ENCODE results near the gene NPEPL1. TPM values are rescaled to one million over a fixed set of nuclear protein-coding genes. Genes with fewer than 3 reads are reported as not detected.
"Not testable (repeated sequence)": the region's sequence is repeated elsewhere in the genome, so short reads cannot be mapped to it uniquely, and the experiment has no call there.

The NPEPL1 gene
- polyA plus RNA-seq (2013, experiment 1 of 2): 27.4 TPM
- 25.0 TPM for polyA plus RNA-seq (2013, experiment 2 of 2)

GRCh38 chr20:58692579-58693225 lies at the start of gene NPEPL1:
Gene NPEPL1, plus strand, starts transcription at chr20:58692800. Its CDS starts 101 bp downstream, at chr20:58692901.
- Histone ChIP-seq H3K27me3 (ENCODE audit: control insufficient read depth in 1 of 2, insufficient read depth in 1 of 2, low read length in 2 of 2) (no peaks in the 10 kb centered on the region), H2BK5ac (ENCODE audit: low read depth, low read length, poor library complexity, severe bottlenecking) (no peak within 1 kb of the TSS), H2AK5ac (ENCODE audit: low read length, severe bottlenecking) (peak within 1 kb of the TSS; percentile 34), H3K4ac (ENCODE audit: low read depth in 1 of 2, low read length in 2 of 2) (peak within 1 kb of the TSS; percentile 80 to 85), H3K4me1 (ENCODE audit: control insufficient read depth, insufficient read depth, low read depth, low read length) (peaks cover 37% of the 10 kb centered on the region), H3K18ac (ENCODE audit: low read depth in 1 of 2, low read length in 2 of 2) (peak within 1 kb of the TSS; percentile 89 to 94), H3K4me3 (ENCODE audit: insufficient read depth in 1 of 2, low read depth in 1 of 2, low read length in 2 of 2) (peak within 1 kb of the TSS; percentile 63 to 77), H2AFZ (ENCODE audit: low read depth, low read length) (peak within 1 kb of the TSS; percentile 74), H4K91ac (ENCODE audit: low read length) (peak within 1 kb of the TSS; percentile 97), H3K23ac (ENCODE audit: low read length in 2 of 2) (no peak within 1 kb of the TSS), H3K27ac (ENCODE audit: low read length, poor library complexity, severe bottlenecking) (no peak within 1 kb of the TSS), H3K4me2 (ENCODE audit: low read length, poor library complexity, severe bottlenecking) (peak within 1 kb of the TSS; percentile 75), H3K79me1 (replicated peaks; ENCODE audit: low read length, poor library complexity, severe bottlenecking) (peaks cover 37% of the 10 kb centered on the region), H2BK15ac (ENCODE audit: low read depth, poor library complexity, severe bottlenecking) (peak within 1 kb of the TSS; percentile 74), H3K9me3 (ENCODE audit: control insufficient read depth, low read length) (no peaks in the 10 kb centered on the region), H4K8ac (ENCODE audit: low read length) (peak within 1 kb of the TSS; percentile 100), H2BK12ac (ENCODE audit: low read length in 2 of 2) (peak within 1 kb of the TSS; percentile 19 to 28), H3K9ac (ENCODE audit: low read length) (peak within 1 kb of the TSS; percentile 90), H2BK120ac (ENCODE audit: low read depth, low read length) (peak within 1 kb of the TSS; percentile 55), H3K14ac (ENCODE audit: low read length in 2 of 2) (peak within 1 kb of the TSS in 1 of 2 experiments; percentile 87), H3K36me3 (ENCODE audit: control insufficient read depth in 1 of 2, insufficient read depth in 2 of 2, low read depth in 1 of 2, low read length in 2 of 2) (peaks cover 39 to 41% of the 10 kb centered on the region in 2 experiments)
- WGBS: 2% methylated on average over 20 of the region's 93 CpGs
- peak; percentile 68 for DNase-seq

DNA sequence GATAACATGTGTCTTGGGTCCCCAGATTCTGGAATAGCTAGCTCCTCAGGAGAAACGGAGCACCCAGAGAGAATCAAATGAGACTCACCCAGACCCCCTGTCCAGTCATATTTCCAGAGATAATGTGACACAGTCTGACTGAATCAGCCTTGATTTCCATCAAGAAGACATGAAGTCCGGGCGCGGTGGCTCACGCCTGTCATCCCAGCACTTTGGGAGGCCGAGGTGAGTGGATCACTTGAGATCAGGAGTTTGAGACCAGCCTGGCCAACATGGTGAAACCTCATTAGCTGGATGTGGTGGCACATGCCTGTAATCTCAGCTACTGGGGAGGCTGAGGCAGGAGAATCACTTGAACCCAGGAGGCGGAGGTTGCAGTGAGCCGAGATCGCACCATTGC lies 49.7 kb upstream of the NPEPL1 start:
- H3K9me3 ChIP-seq (ENCODE audit: control insufficient read depth, low read length); H3K23ac ChIP-seq (ENCODE audit: low read length in 2 of 2); H3K4me1 ChIP-seq (ENCODE audit: control insufficient read depth, insufficient read depth, low read depth, low read length); H2BK120ac ChIP-seq (ENCODE audit: low read depth, low read length); H3K36me3 ChIP-seq (ENCODE audit: control insufficient read depth in 1 of 2, insufficient read depth in 2 of 2, low read depth in 1 of 2, low read length in 2 of 2); H3K4ac ChIP-seq (ENCODE audit: low read depth in 1 of 2, low read length in 2 of 2); H4K8ac ChIP-seq (ENCODE audit: low read length); H3K79me1 ChIP-seq (replicated peaks; ENCODE audit: low read length, poor library complexity, severe bottlenecking); H2AFZ ChIP-seq (ENCODE audit: low read depth, low read length); DNase-seq; H2BK15ac ChIP-seq (ENCODE audit: low read depth, poor library complexity, severe bottlenecking); H2AK5ac ChIP-seq (ENCODE audit: low read length, severe bottlenecking); H3K27ac ChIP-seq (ENCODE audit: low read length, poor library complexity, severe bottlenecking); H3K4me3 ChIP-seq (ENCODE audit: insufficient read depth in 1 of 2, low read depth in 1 of 2, low read length in 2 of 2); H3K14ac ChIP-seq (ENCODE audit: low read length in 2 of 2); H3K9ac ChIP-seq (ENCODE audit: low read length); H2BK5ac ChIP-seq (ENCODE audit: low read depth, low read length, poor library complexity, severe bottlenecking); H3K4me2 ChIP-seq (ENCODE audit: low read length, poor library complexity, severe bottlenecking); H4K91ac ChIP-seq (ENCODE audit: low read length); H3K27me3 ChIP-seq (ENCODE audit: control insufficient read depth in 1 of 2, insufficient read depth in 1 of 2, low read length in 2 of 2); H3K18ac ChIP-seq (ENCODE audit: low read depth in 1 of 2, low read length in 2 of 2); H2BK12ac ChIP-seq (ENCODE audit: low read length in 2 of 2): not testable (repeated sequence)
- 96% methylated on average over 9 of the region's 9 CpGs for WGBS

- 80% methylated on average over 5 of the region's 5 CpGs for WGBS
- no peak for DNase-seq
- no peak overlapping the region for H3K4me3 ChIP-seq (ENCODE audit: insufficient read depth in 1 of 2, low read depth in 1 of 2, low read length in 2 of 2)
Measured at GRCh38 chr20:58645412-58645968, 47.1 kb upstream of the NPEPL1 start.

GRCh38 chr20:58646257-58646656 lies 46.3 kb upstream of the NPEPL1 start:
- Histone ChIP-seq H3K27me3 (ENCODE audit: control insufficient read depth in 1 of 2, insufficient read depth in 1 of 2, low read length in 2 of 2) (no peaks in the 10 kb centered on the region), H3K4me1 (ENCODE audit: control insufficient read depth, insufficient read depth, low read depth, low read length) (peaks cover 11% of the 10 kb centered on the region), H3K4me3 (ENCODE audit: insufficient read depth in 1 of 2, low read depth in 1 of 2, low read length in 2 of 2) (no peak overlapping the region), H3K23ac (ENCODE audit: low read length in 2 of 2) (no peak overlapping the region), H3K9ac (ENCODE audit: low read length) (no peak overlapping the region), H3K9me3 (ENCODE audit: control insufficient read depth, low read length) (no peaks in the 10 kb centered on the region), H3K14ac (ENCODE audit: low read length in 2 of 2) (no peak overlapping the region), H2AK5ac (ENCODE audit: low read length, severe bottlenecking) (no peak overlapping the region), H2BK5ac (ENCODE audit: low read depth, low read length, poor library complexity, severe bottlenecking) (no peak overlapping the region), H2BK12ac (ENCODE audit: low read length in 2 of 2) (no peak overlapping the region), H3K4me2 (ENCODE audit: low read length, poor library complexity, severe bottlenecking) (no peak overlapping the region), H3K79me1 (replicated peaks; ENCODE audit: low read length, poor library complexity, severe bottlenecking) (no peaks in the 10 kb centered on the region), H3K36me3 (ENCODE audit: control insufficient read depth in 1 of 2, insufficient read depth in 2 of 2, low read depth in 1 of 2, low read length in 2 of 2) (no peaks in the 10 kb centered on the region), H4K91ac (ENCODE audit: low read length) (no peak overlapping the region), H2BK15ac (ENCODE audit: low read depth, poor library complexity, severe bottlenecking) (no peak overlapping the region), H3K18ac (ENCODE audit: low read depth in 1 of 2, low read length in 2 of 2) (no peak overlapping the region), H2BK120ac (ENCODE audit: low read depth, low read length) (no peak overlapping the region), H4K8ac (ENCODE audit: low read length) (no peak overlapping the region), H3K27ac (ENCODE audit: low read length, poor library complexity, severe bottlenecking) (no peak overlapping the region), H3K4ac (ENCODE audit: low read depth in 1 of 2, low read length in 2 of 2) (no peak overlapping the region), H2AFZ (ENCODE audit: low read depth, low read length) (no peak overlapping the region)
- WGBS: 94% methylated on average over 3 of the region's 3 CpGs
- DNase-seq: no peak

More at GRCh38 chr20:58645412-58645968, 47.1 kb upstream of the NPEPL1 start:
- no peak overlapping the region for H4K8ac ChIP-seq (ENCODE audit: low read length)
- H2AK5ac ChIP-seq (ENCODE audit: low read length, severe bottlenecking): no peak overlapping the region
- H3K27me3 ChIP-seq (ENCODE audit: control insufficient read depth in 1 of 2, insufficient read depth in 1 of 2, low read length in 2 of 2): no peaks in the 10 kb centered on the region
- no peak overlapping the region for H3K23ac ChIP-seq (ENCODE audit: low read length in 2 of 2)
- H2BK15ac ChIP-seq (ENCODE audit: low read depth, poor library complexity, severe bottlenecking): no peak overlapping the region
- no peak overlapping the region for H2BK12ac ChIP-seq (ENCODE audit: low read length in 2 of 2)
- peaks cover 12% of the 10 kb centered on the region for H3K4me1 ChIP-seq (ENCODE audit: control insufficient read depth, insufficient read depth, low read depth, low read length)
- no peak overlapping the region for H4K91ac ChIP-seq (ENCODE audit: low read length)
- H3K9me3 ChIP-seq (ENCODE audit: control insufficient read depth, low read length): no peaks in the 10 kb centered on the region
- no peak overlapping the region for H3K18ac ChIP-seq (ENCODE audit: low read depth in 1 of 2, low read length in 2 of 2)
- no peak overlapping the region for H2BK120ac ChIP-seq (ENCODE audit: low read depth, low read length)
- H3K4me2 ChIP-seq (ENCODE audit: low read length, poor library complexity, severe bottlenecking): no peak overlapping the region
- no peak overlapping the region for H3K9ac ChIP-seq (ENCODE audit: low read length)
- no peaks in the 10 kb centered on the region for H3K36me3 ChIP-seq (ENCODE audit: control insufficient read depth in 1 of 2, insufficient read depth in 2 of 2, low read depth in 1 of 2, low read length in 2 of 2)
- H3K27ac ChIP-seq (ENCODE audit: low read length, poor library complexity, severe bottlenecking): no peak overlapping the region
- H3K14ac ChIP-seq (ENCODE audit: low read length in 2 of 2): no peak overlapping the region
- H3K4ac ChIP-seq (ENCODE audit: low read depth in 1 of 2, low read length in 2 of 2): no peak overlapping the region
- H2AFZ ChIP-seq (ENCODE audit: low read depth, low read length): no peak overlapping the region
- H2BK5ac ChIP-seq (ENCODE audit: low read depth, low read length, poor library complexity, severe bottlenecking): no peak overlapping the region
- H3K79me1 ChIP-seq (replicated peaks; ENCODE audit: low read length, poor library complexity, severe bottlenecking): no peaks in the 10 kb centered on the region

Data from mesenchymal stem cell (in vitro differentiated cells and primary cell).